HL-60/S4 treated with phorbol 12-myristate 13-acetate at 8.2 ng/mL for 4 days and 3 days (cell line): ENCODE results near the gene KRTAP9-9.
"Not testable (repeated sequence)": the region's sequence is repeated elsewhere in the genome, so short reads cannot be mapped to it uniquely, and the experiment has no call there.

Experiments
- in situ Hi-C: fragments of 300-500 bp; cut with MboI; formaldehyde crosslinking; loops from 2 replicates; pipeline ENCODE4 v1.15.0; 2022; ENCODE audit warnings: low sequenced_read_pairs

KRTAP9-9 gene

GRCh38 chr17:41264599-41264998 is 9.4 kb downstream of the KRTAP9-9 start:
- in situ Hi-C loops, result no loop called here

- in situ Hi-C loops, result no loop called here
Measured at GRCh38 chr17:41265078-41265477, 9.9 kb downstream of the KRTAP9-9 start, which contains the start of gene KRTAP9-6. Gene KRTAP9-6 (plus strand): TSS chr17:41265378. CDS start chr17:41265378, 0 bp downstream.

- in situ Hi-C loops, result no loop called here
Measured at GRCh38 chr17:41267711-41268110, 12.5 kb downstream of the KRTAP9-9 start.

- in situ Hi-C loops, result not testable (repeated sequence)
Measured at GRCh38 chr17:41271323-41271722, 16.1 kb downstream of the KRTAP9-9 start.

GRCh38 chr17:41271858-41272257 is 16.7 kb downstream of the KRTAP9-9 start:
- in situ Hi-C loops, result no loop called here

- in situ Hi-C loops, result not testable (repeated sequence)
Measured at GRCh38 chr17:41275648-41276190, 20.5 kb downstream of the KRTAP9-9 start, which contains the start of gene KRTAP9-7. Gene KRTAP9-7 (plus strand): TSS chr17:41275698. CDS start chr17:41275698, 0 bp downstream.

- in situ Hi-C loops, result no loop called here
Measured at GRCh38 chr17:41278176-41278955, 23.2 kb downstream of the KRTAP9-9 start.

- in situ Hi-C loops, result no loop called here
Measured at GRCh38 chr17:41284043-41284442, 28.9 kb downstream of the KRTAP9-9 start.

- in situ Hi-C loops, result no loop called here
Measured at GRCh38 chr17:41284546-41284945, 29.4 kb downstream of the KRTAP9-9 start.

- in situ Hi-C loops, result no loop called here
Measured at GRCh38 chr17:41287050-41287449, 31.9 kb downstream of the KRTAP9-9 start.

- in situ Hi-C loops, result no loop called here
Measured at GRCh38 chr17:41294016-41294415, 38.8 kb downstream of the KRTAP9-9 start.

GRCh38 chr17:41296846-41297245 is 41.7 kb downstream of the KRTAP9-9 start:
- in situ Hi-C loops, result no loop called here

GRCh38 chr17:41298458-41299135 is 43.4 kb downstream of the KRTAP9-9 start:
- in situ Hi-C loops, result no loop called here

- in situ Hi-C loops, result no loop called here
Measured at GRCh38 chr17:41301204-41301790, 46.1 kb downstream of the KRTAP9-9 start.

GRCh38 chr17:41301916-41302901 is 47.0 kb downstream of the KRTAP9-9 start, which contains the start of gene KRTAP29-1:
Gene KRTAP29-1 (minus strand): TSS chr17:41302851. CDS start chr17:41302851, 0 bp downstream.
- in situ Hi-C loops, result no loop called here

- in situ Hi-C loops, result no loop called here
Measured at GRCh38 chr17:41302981-41303380, 47.8 kb downstream of the KRTAP9-9 start.

GRCh38 chr17:41304091-41304490 is 48.9 kb downstream of the KRTAP9-9 start:
- in situ Hi-C loops, result no loop called here
